ENCODE results near the gene ZCCHC7.

The ZCCHC7 gene

DNA sequence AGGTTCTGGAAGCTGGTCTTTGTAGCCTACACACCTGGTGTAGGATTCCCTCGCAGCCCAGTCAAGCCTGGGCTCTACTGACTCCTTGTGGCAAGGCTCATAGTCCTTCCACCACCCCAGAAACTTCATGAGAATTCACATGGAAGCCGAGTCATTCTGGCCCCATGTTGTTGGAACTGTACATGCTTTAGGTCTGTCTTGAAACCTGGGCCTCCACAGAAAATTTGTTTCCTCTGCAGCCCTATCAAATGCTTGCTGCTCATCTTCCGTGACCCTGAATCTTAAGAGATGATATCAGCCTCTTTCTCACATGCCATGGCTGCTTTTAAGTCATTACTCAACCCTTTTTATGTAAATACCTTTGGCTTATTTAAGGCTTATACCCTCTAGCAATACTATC is 188.8 kb downstream of the ZCCHC7 start:
- Histone ChIP-seq H3K36me3 (ENCODE audit: insufficient read depth, insufficient read length, low read length) (peaks cover 12% of the 10 kb centered on the region), H3K4me1 (ENCODE audit: insufficient read depth, insufficient read length) (no peaks in the 10 kb centered on the region), H3K4me3 (ENCODE audit: insufficient read length, low read depth) (no peak overlapping the region), H3K9me3 (ENCODE audit: insufficient read depth, low read length) (no peaks in the 10 kb centered on the region), H3K27me3 (ENCODE audit: insufficient read depth, insufficient read length) (no peaks in the 10 kb centered on the region), H3K9ac (ENCODE audit: insufficient read length, low read depth) (no peak overlapping the region)
- peak; percentile 16 for DNase-seq (ENCODE audit: low read depth, low spot score)
- no peak for TF ChIP-seq SUZ12 (IDR thresholded peaks at IDR 0.05; ENCODE audit: extremely low read depth, insufficient read depth, insufficient read length)
- TF ChIP-seq YY1 (IDR thresholded peaks at IDR 0.05; ENCODE audit: insufficient read depth, insufficient read length), result no peak
- no peak for TF ChIP-seq ZNF274 (IDR thresholded peaks at IDR 0.05; ENCODE audit: low read depth, low read length)

DNA sequence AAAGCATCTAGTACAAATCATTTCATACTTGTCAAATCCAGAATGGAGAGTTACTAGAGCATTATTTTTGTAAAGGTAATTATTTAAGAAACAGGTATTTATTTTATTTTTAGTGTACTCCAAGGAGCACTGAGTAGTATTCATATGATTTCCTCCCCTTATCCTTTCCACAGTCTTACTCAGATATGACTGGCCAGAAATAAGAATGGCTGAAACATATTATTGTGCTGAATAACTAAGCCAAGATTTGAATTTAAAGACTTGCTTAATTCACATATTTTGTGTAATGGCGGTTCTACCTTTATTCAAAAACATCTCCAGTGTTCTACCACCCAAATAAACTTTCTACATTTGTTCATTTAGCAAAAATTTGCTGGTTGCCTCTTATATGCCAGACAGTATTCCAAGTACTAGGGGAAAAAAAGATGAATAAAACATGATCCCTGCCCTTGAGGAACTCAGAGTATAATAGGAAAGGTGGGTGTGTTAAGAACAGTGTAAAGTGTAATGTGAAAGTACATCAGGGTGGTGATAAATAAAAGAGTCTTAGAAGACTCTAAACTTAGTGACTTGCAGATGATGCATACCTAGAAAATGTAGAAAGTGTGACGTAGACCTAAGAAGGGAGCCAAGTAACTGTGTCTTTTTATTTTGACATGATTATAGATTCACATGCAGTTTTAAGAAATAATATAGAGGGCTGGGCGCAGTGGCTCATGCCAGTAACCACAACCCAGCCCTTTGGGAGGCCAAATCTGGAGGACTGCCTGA is 191.7 kb downstream of the ZCCHC7 start:
- H3K36me3 ChIP-seq (ENCODE audit: insufficient read depth, insufficient read length, low read length), result peaks cover 5% of the 10 kb centered on the region

GRCh38 chr9:37324261-37324683 is 203.9 kb downstream of the ZCCHC7 start:
- Histone ChIP-seq H3K9ac (ENCODE audit: insufficient read length, low read depth) (no peak overlapping the region), H3K9me3 (ENCODE audit: insufficient read depth, low read length) (no peaks in the 10 kb centered on the region), H3K4me3 (ENCODE audit: insufficient read length, low read depth) (no peak overlapping the region), H3K36me3 (ENCODE audit: insufficient read depth, insufficient read length, low read length) (no peaks in the 10 kb centered on the region), H3K27me3 (ENCODE audit: insufficient read depth, insufficient read length) (no peaks in the 10 kb centered on the region), H3K4me1 (ENCODE audit: insufficient read depth, insufficient read length) (peaks cover 4% of the 10 kb centered on the region)
- DNase-seq (ENCODE audit: low read depth, low spot score), result no peak
- TF ChIP-seq SUZ12 (IDR thresholded peaks at IDR 0.05; ENCODE audit: extremely low read depth, insufficient read depth, insufficient read length) (no peak), YY1 (IDR thresholded peaks at IDR 0.05; ENCODE audit: insufficient read depth, insufficient read length) (no peak), ZNF274 (IDR thresholded peaks at IDR 0.05; ENCODE audit: low read depth, low read length) (no peak)

More for the DNA sequence above, 191.7 kb downstream of the ZCCHC7 start:
- Histone ChIP-seq H3K4me1 (ENCODE audit: insufficient read depth, insufficient read length) (no peaks in the 10 kb centered on the region), H3K9ac (ENCODE audit: insufficient read length, low read depth) (no peak overlapping the region), H3K4me3 (ENCODE audit: insufficient read length, low read depth) (no peak overlapping the region), H3K9me3 (ENCODE audit: insufficient read depth, low read length) (no peaks in the 10 kb centered on the region), H3K27me3 (ENCODE audit: insufficient read depth, insufficient read length) (no peaks in the 10 kb centered on the region)
- TF ChIP-seq SUZ12 (IDR thresholded peaks at IDR 0.05; ENCODE audit: extremely low read depth, insufficient read depth, insufficient read length), result no peak
- no peak for TF ChIP-seq ZNF274 (IDR thresholded peaks at IDR 0.05; ENCODE audit: low read depth, low read length)
- no peak for TF ChIP-seq YY1 (IDR thresholded peaks at IDR 0.05; ENCODE audit: insufficient read depth, insufficient read length)
- no peak for DNase-seq (ENCODE audit: low read depth, low spot score)

DNA sequence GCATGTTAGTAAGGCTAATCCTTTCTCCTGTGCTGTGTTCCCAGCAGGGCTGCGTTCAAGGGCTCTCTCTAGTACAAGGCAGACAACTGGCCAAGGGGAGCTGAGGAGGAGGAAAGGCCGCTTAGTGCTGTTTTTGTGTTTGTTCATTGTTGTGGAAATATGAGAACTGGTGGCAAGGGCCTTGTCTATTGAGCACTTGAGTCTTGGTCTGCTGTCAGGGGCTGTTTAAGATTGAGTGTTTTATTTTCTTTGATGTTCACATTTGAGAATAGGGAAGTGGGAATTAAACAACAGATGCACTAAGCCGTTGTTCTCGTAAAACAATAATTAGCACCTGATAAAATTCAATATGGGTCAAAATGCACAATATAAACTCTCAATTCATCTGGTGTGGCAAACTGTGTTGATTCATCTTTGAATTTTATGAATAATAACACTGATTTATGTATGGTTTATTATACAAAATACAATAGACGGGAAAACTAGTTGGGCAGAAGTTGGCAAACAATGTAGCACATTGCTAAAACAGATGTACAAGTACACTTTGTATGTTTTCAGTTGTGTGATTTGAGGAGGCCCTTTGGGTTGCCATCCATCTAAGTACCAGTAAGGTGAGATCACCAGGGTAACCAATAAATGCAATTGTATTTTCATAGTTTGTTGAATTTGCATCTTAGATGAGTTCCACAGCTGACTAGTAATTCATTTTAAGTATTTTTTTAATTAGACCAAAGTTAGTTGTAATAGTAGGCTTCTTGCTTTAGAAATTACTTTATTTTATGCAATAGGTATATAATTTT is 204.5 kb downstream of the ZCCHC7 start:
- Histone ChIP-seq H3K9me3 (ENCODE audit: insufficient read depth, low read length) (no peaks in the 10 kb centered on the region), H3K36me3 (ENCODE audit: insufficient read depth, insufficient read length, low read length) (no peaks in the 10 kb centered on the region), H3K27me3 (ENCODE audit: insufficient read depth, insufficient read length) (no peaks in the 10 kb centered on the region), H3K4me1 (ENCODE audit: insufficient read depth, insufficient read length) (peaks cover 4% of the 10 kb centered on the region), H3K4me3 (ENCODE audit: insufficient read length, low read depth) (no peak overlapping the region), H3K9ac (ENCODE audit: insufficient read length, low read depth) (no peak overlapping the region)
- TF ChIP-seq YY1 (IDR thresholded peaks at IDR 0.05; ENCODE audit: insufficient read depth, insufficient read length), result no peak
- TF ChIP-seq ZNF274 (IDR thresholded peaks at IDR 0.05; ENCODE audit: low read depth, low read length), result no peak
- TF ChIP-seq SUZ12 (IDR thresholded peaks at IDR 0.05; ENCODE audit: extremely low read depth, insufficient read depth, insufficient read length), result no peak
- DNase-seq (ENCODE audit: low read depth, low spot score), result peak; percentile 8

- Histone ChIP-seq H3K27me3 (ENCODE audit: insufficient read depth, insufficient read length) (no peaks in the 10 kb centered on the region), H3K9me3 (ENCODE audit: insufficient read depth, low read length) (no peaks in the 10 kb centered on the region), H3K9ac (ENCODE audit: insufficient read length, low read depth) (no peak overlapping the region), H3K4me3 (ENCODE audit: insufficient read length, low read depth) (no peak overlapping the region), H3K36me3 (ENCODE audit: insufficient read depth, insufficient read length, low read length) (no peaks in the 10 kb centered on the region), H3K4me1 (ENCODE audit: insufficient read depth, insufficient read length) (peaks cover 4% of the 10 kb centered on the region)
- DNase-seq (ENCODE audit: low read depth, low spot score), result no peak
- no peak for TF ChIP-seq SUZ12 (IDR thresholded peaks at IDR 0.05; ENCODE audit: extremely low read depth, insufficient read depth, insufficient read length)
Observed at GRCh38 chr9:37325778-37326177, 205.4 kb downstream of the ZCCHC7 start.

DNA sequence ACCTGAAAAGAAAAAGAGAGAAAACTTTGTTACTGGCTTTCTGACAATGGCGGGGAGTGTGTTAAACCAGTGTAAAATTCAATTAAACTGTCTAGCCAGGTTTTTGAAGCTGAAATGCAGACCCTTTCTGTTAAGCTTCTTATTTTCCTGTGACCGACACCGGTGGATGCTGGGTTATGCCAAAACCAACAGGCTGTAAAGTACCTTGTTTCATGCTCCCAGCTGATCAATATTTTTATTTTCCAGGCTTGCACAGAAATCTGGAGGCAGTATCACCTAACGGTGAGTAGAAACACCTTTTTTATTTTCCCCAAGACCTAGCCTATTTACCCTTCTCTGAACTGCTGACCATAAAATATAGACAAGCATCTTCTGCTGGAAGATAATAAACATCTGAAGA is 207.2 kb downstream of the ZCCHC7 start:
- Histone ChIP-seq H3K9ac (ENCODE audit: insufficient read length, low read depth) (no peak overlapping the region), H3K36me3 (ENCODE audit: insufficient read depth, insufficient read length, low read length) (no peaks in the 10 kb centered on the region), H3K27me3 (ENCODE audit: insufficient read depth, insufficient read length) (no peaks in the 10 kb centered on the region), H3K9me3 (ENCODE audit: insufficient read depth, low read length) (no peaks in the 10 kb centered on the region), H3K4me3 (ENCODE audit: insufficient read length, low read depth) (no peak overlapping the region), H3K4me1 (ENCODE audit: insufficient read depth, insufficient read length) (peaks cover 4% of the 10 kb centered on the region)
- DNase-seq (ENCODE audit: low read depth, low spot score), result no peak
- TF ChIP-seq ZNF274 (IDR thresholded peaks at IDR 0.05; ENCODE audit: low read depth, low read length), result no peak
- TF ChIP-seq SUZ12 (IDR thresholded peaks at IDR 0.05; ENCODE audit: extremely low read depth, insufficient read depth, insufficient read length), result no peak
- no peak for TF ChIP-seq YY1 (IDR thresholded peaks at IDR 0.05; ENCODE audit: insufficient read depth, insufficient read length)

DNA sequence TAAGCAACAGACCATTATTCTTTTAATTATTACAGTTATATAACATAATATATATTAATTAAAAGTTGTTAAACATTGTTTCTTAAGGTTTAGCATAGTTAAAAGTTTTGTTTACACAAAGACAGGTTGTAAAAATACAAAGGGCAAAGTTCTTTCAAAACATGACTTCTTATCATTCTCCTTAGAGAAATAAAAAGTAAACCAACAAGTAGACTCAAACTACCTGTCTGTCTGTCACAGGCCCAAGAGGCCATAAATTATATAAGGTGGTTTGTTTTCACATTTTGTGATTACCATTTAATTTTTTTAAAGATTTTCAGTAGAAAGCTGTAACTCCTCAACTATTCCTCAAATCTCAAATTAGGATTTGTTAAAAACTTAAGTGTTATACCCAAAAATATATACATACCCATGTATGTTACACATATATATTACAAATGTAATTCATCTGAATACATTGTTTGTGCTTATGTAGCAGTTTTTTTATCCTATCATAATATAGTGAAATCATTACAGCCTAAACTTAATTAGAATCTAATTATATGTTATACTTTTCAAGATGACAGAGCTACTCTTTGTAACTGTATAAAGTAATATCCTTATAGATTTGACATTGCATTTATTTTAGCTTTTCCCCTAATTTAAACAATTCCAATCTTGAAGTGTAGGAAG is 208.3 kb downstream of the ZCCHC7 start:
- H3K4me1 ChIP-seq (ENCODE audit: insufficient read depth, insufficient read length), result peaks cover 4% of the 10 kb centered on the region
- DNase-seq (ENCODE audit: low read depth, low spot score), result no peak
- H3K36me3 ChIP-seq (ENCODE audit: insufficient read depth, insufficient read length, low read length), result no peaks in the 10 kb centered on the region
- no peaks in the 10 kb centered on the region for H3K9me3 ChIP-seq (ENCODE audit: insufficient read depth, low read length)
- H3K27me3 ChIP-seq (ENCODE audit: insufficient read depth, insufficient read length), result no peaks in the 10 kb centered on the region
- H3K9ac ChIP-seq (ENCODE audit: insufficient read length, low read depth), result no peak overlapping the region
- TF ChIP-seq SUZ12 (IDR thresholded peaks at IDR 0.05; ENCODE audit: extremely low read depth, insufficient read depth, insufficient read length) (no peak), YY1 (IDR thresholded peaks at IDR 0.05; ENCODE audit: insufficient read depth, insufficient read length) (no peak), ZNF274 (IDR thresholded peaks at IDR 0.05; ENCODE audit: low read depth, low read length) (no peak)
- H3K4me3 ChIP-seq (ENCODE audit: insufficient read length, low read depth), result no peak overlapping the region

Data from NT2/D1 (cell line).